ENCODE measurements around the gene ARHGAP6.

The ARHGAP6 gene

GRCh38 chrX:11665168-11666111 lies at the start of gene ARHGAP6:
TSS of gene ARHGAP6 (minus strand) at chrX:11665920. CDS start at chrX:11664828, 1,092 bp downstream.
- no peak for DNase-seq

- DNase-seq, result no peak
Observed at GRCh38 chrX:11704725-11705495, 39.2 kb upstream of the ARHGAP6 start.

GRCh38 chrX:11703855-11704254 lies 38.1 kb upstream of the ARHGAP6 start:
- DNase-seq, result no peak

GRCh38 chrX:11702965-11703631 lies 37.4 kb upstream of the ARHGAP6 start:
- DNase-seq, result no peak

- no peak for DNase-seq
Observed at GRCh38 chrX:11702420-11702819, 36.7 kb upstream of the ARHGAP6 start.

- DNase-seq, result no peak
Observed at GRCh38 chrX:11698702-11699101, 33.0 kb upstream of the ARHGAP6 start.

GRCh38 chrX:11688201-11688600 lies 22.5 kb upstream of the ARHGAP6 start:
- DNase-seq, result no peak

- no peak for DNase-seq
Observed at GRCh38 chrX:11687157-11687556, 21.4 kb upstream of the ARHGAP6 start.

GRCh38 chrX:11683057-11683456 lies 17.3 kb upstream of the ARHGAP6 start:
- DNase-seq, result no peak

- no peak for DNase-seq
Observed at GRCh38 chrX:11678158-11678557, 12.4 kb upstream of the ARHGAP6 start.

- DNase-seq, result no peak
Observed at GRCh38 chrX:11672213-11672612, 6.5 kb upstream of the ARHGAP6 start.

- DNase-seq, result no peak
Observed at GRCh38 chrX:11670316-11670715, 4.6 kb upstream of the ARHGAP6 start.

- no peak for DNase-seq
Observed at GRCh38 chrX:11666952-11667685, 1.4 kb upstream of the ARHGAP6 start.

- DNase-seq, result no peak
Observed at GRCh38 chrX:11666164-11666563, 444 bp upstream of the ARHGAP6 start.

GRCh38 chrX:11664211-11665167 lies 1.2 kb downstream of the ARHGAP6 start:
- DNase-seq, result no peak

GRCh38 chrX:11663875-11664210 lies 1.9 kb downstream of the ARHGAP6 start:
- DNase-seq, result no peak

- DNase-seq, result no peak
Observed at GRCh38 chrX:11655282-11656015, 10.3 kb downstream of the ARHGAP6 start.

- DNase-seq, result no peak
Observed at GRCh38 chrX:11648705-11649519, 16.8 kb downstream of the ARHGAP6 start.

GRCh38 chrX:11647138-11647537 lies 18.6 kb downstream of the ARHGAP6 start:
- DNase-seq, result no peak

Measured in hematopoietic multipotent progenitor cell treated with erythropoietin and hydrocortisone succinate and interleukin-3 and kit ligand, for 8 days (in vitro differentiated cells).